A549 (cell line): Measurements from ENCODE around the gene SHISAL1. TPM values are rescaled to one million over a fixed set of nuclear protein-coding genes. Genes with fewer than 3 reads are reported as not detected.

Source experiments
- ATAC-seq, 2 experiments: fragments of 200-7000 bp in 1 of 2; fragments of >200 bp in 1 of 2; cut with Nextera tagmentation in 1 of 2; cut with Tn5 transposase in 1 of 2; 3 replicates each; pipeline versions ENCODE4 v1.8.0 to v1.9.1; 2018 to 2020; ENCODE audit warnings: mild to moderate bottlenecking in 1 of 2, moderate library complexity in 1 of 2
- CTCF ChIA-PET: fragments of 300-600 bp; sonication (Branson Sonifier 250); formaldehyde crosslinking; extraction: SDS; loops from one replicate; lab custom pipeline; 2021; ENCODE audit warnings: antibody characterized with exemption, inconsistent platforms; lab: Yijun Ruan, JAX
- POLR2A ChIA-PET: fragments of 350-600 bp; formaldehyde crosslinking; extraction: SDS; loops from one replicate; lab custom pipeline; 2021; ENCODE audit warnings: antibody characterized with exemption, inconsistent platforms; lab: Yijun Ruan, JAX
- DNase-seq, 2 experiments: peaks; one replicate each; pipeline versions ENCODE4 v3.0.0 to v3.0.0-alpha.2; 2011 to 2016; ENCODE audit warnings: low read depth in 1 of 2, low spot score in 1 of 2
- FAIRE-seq: peaks from 2 replicates; lab custom pipeline; 2011; peaks lifted over from hg19 to GRCh38; lab: Jason Lieb, UNC
- H3K27ac ChIP-seq, 2 experiments: fragments of >200 bp; sonication (Bioruptor Twin); formaldehyde crosslinking; 3 replicates each; pipeline ENCODE4 v1.5.1; 2016 to 2017
- H3K4me1 ChIP-seq: fragments of >200 bp; sonication (Bioruptor Twin); formaldehyde crosslinking; 3 replicates; pipeline ENCODE4 v1.6.1; 2016
- H3K4me2 ChIP-seq: fragments of >200 bp; sonication (Bioruptor Twin); formaldehyde crosslinking; 3 replicates; pipeline ENCODE4 v1.6.1; 2016
- H3K4me3 ChIP-seq: fragments of >200 bp; sonication (Bioruptor Twin); formaldehyde crosslinking; 3 replicates; pipeline ENCODE4 v1.5.1; 2016
- H3K9me3 ChIP-seq: fragments of >200 bp; sonication (Bioruptor Twin); formaldehyde crosslinking; 3 replicates; pipeline ENCODE4 v1.6.1; 2016
- BHLHE40 ChIP-seq: IDR thresholded peaks from 2 replicates; pipeline ENCODE4 v1.6.1; 2012; ENCODE audit warnings: low read depth, low read length, inconsistent platforms
- CBX2 ChIP-seq: fragments of 200-600 bp; sonication (generic); IDR thresholded peaks from 2 replicates; pipeline ENCODE4 v1.6.1; 2016; ENCODE audit warnings: low read depth, mild to moderate bottlenecking, borderline replicate concordance
- CBX8 ChIP-seq: fragments of 200-600 bp; sonication (generic); IDR thresholded peaks from 2 replicates; pipeline ENCODE4 v1.6.1; 2016
- CHD2 ChIP-seq: fragments of 150-350 bp; IDR thresholded peaks from 2 replicates; pipeline ENCODE4 v1.6.1; 2014; ENCODE audit warnings: low read length; ENCODE audit not compliant: partially characterized antibody
- EHMT2 ChIP-seq: fragments of 200-600 bp; sonication (generic); IDR thresholded peaks from 2 replicates; pipeline ENCODE4 v1.6.1; 2016; ENCODE audit warnings: antibody characterized with exemption, low read depth, mild to moderate bottlenecking, moderate library complexity
- FOSB ChIP-seq: fragments of 250-450 bp; sonication (Bioruptor Pico); IDR thresholded peaks from 2 replicates; pipeline ENCODE4 v1.5.0; 2020; ENCODE audit warnings: mild to moderate bottlenecking, moderate library complexity
- FOSL2 ChIP-seq, 2 experiments: fragments of 450-650 bp in 1 of 2; fragments of >200 bp in 1 of 2; sonication (Bioruptor Twin) in 1 of 2; formaldehyde crosslinking; IDR thresholded peaks; 2 replicates each; pipeline versions ENCODE4 v1.5.0 to v1.6.1; 2016 to 2020; ENCODE audit warnings: mild to moderate bottlenecking in 1 of 2, moderate library complexity in 1 of 2
- FOXS1 ChIP-seq: fragments of 250-450 bp; sonication (Bioruptor Pico); IDR thresholded peaks from 2 replicates; pipeline ENCODE4 v1.5.0; 2020; ENCODE audit warnings: mild to moderate bottlenecking, moderate library complexity
- GATA3 ChIP-seq: IDR thresholded peaks from 2 replicates; pipeline ENCODE4 v1.6.1; 2012; ENCODE audit warnings: borderline replicate concordance
- HES2 ChIP-seq: fragments of >200 bp; sonication (Bioruptor Twin); formaldehyde crosslinking; IDR thresholded peaks from 2 replicates; pipeline ENCODE4 v1.6.1; 2016
- HMGXB4 ChIP-seq: fragments of 250-450 bp; sonication (Bioruptor Pico); IDR thresholded peaks from 2 replicates; pipeline ENCODE4 v1.5.0; 2021; ENCODE audit warnings: mild to moderate bottlenecking, moderate library complexity, borderline replicate concordance
- HOXB13 ChIP-seq: fragments of 250-450 bp; sonication (Bioruptor Pico); IDR thresholded peaks from 2 replicates; pipeline ENCODE4 v1.5.0; 2020; ENCODE audit warnings: low read depth, mild to moderate bottlenecking, moderate library complexity
- HOXB5 ChIP-seq: fragments of 250-450 bp; sonication (Bioruptor Pico); IDR thresholded peaks from 2 replicates; pipeline ENCODE4 v1.5.0; 2020; ENCODE audit warnings: mild to moderate bottlenecking, moderate library complexity
- JUNB ChIP-seq: fragments of >200 bp; sonication (Bioruptor Twin); formaldehyde crosslinking; IDR thresholded peaks from 2 replicates; pipeline ENCODE4 v1.6.1; 2016
- KDM5A ChIP-seq: fragments of 200-600 bp; sonication (generic); IDR thresholded peaks from 2 replicates; pipeline ENCODE4 v1.6.1; 2016; ENCODE audit warnings: antibody characterized with exemption, mild to moderate bottlenecking
- MYC ChIP-seq: IDR thresholded peaks from 2 replicates; pipeline ENCODE4 v1.6.1; 2012; ENCODE audit warnings: mild to moderate bottlenecking, inconsistent platforms, low read length, improper control_type of control experiment, borderline replicate concordance
- NFE2L2 ChIP-seq: fragments of 150-350 bp; conservative IDR thresholded peaks from 2 replicates; pipeline ENCODE4 v1.6.1; 2014; ENCODE audit warnings: low read length
- NPAS2 ChIP-seq: fragments of 250-450 bp; sonication (Bioruptor Pico); IDR thresholded peaks from 2 replicates; pipeline ENCODE4 v1.8.0; 2022; ENCODE audit warnings: mild to moderate bottlenecking, moderate library complexity, borderline replicate concordance
- PHF8 ChIP-seq: fragments of 200-600 bp; sonication (generic); IDR thresholded peaks from 2 replicates; pipeline ENCODE4 v1.6.1; 2016; ENCODE audit warnings: low read depth, mild to moderate bottlenecking, antibody characterized with exemption, moderate library complexity, borderline replicate concordance
- POLR2AphosphoS2 ChIP-seq: conservative IDR thresholded peaks from 2 replicates; pipeline ENCODE4 v1.6.1; 2012; ENCODE audit warnings: low read length, improper control_type of control experiment, inconsistent platforms
- RCOR1 ChIP-seq: fragments of 150-350 bp; IDR thresholded peaks from 2 replicates; pipeline ENCODE4 v1.6.1; 2014; ENCODE audit warnings: antibody characterized with exemption, low read length, low read depth
- RNF2 ChIP-seq: fragments of 200-600 bp; sonication (generic); IDR thresholded peaks from 2 replicates; pipeline ENCODE4 v1.6.1; 2016; ENCODE audit warnings: low read depth, mild to moderate bottlenecking, antibody characterized with exemption, moderate library complexity, borderline replicate concordance
- SMC3 ChIP-seq: fragments of >200 bp; sonication (Bioruptor Twin); formaldehyde crosslinking; IDR thresholded peaks from 3 replicates; pipeline ENCODE4 v1.6.1; 2018; ENCODE audit warnings: inconsistent platforms
- ZC3H11A ChIP-seq: fragments of 450-650 bp; IDR thresholded peaks from 2 replicates; pipeline ENCODE4 v1.6.1; 2014; ENCODE audit warnings: antibody characterized with exemption, mild to moderate bottlenecking
- ZFP36 ChIP-seq: fragments of 450-650 bp; IDR thresholded peaks from 2 replicates; pipeline ENCODE4 v1.6.1; 2014; ENCODE audit warnings: borderline replicate concordance; ENCODE audit not compliant: partially characterized antibody
- ZNF302 ChIP-seq: fragments of 250-450 bp; sonication (Bioruptor Pico); IDR thresholded peaks from 2 replicates; pipeline ENCODE4 v1.9.0; 2021; ENCODE audit warnings: inconsistent platforms, mild to moderate bottlenecking, moderate library complexity
- WGBS: methylation state at CpG from one replicate; pipeline ENCODE4 v1.1.6; 2017; ENCODE audit errors: missing lambda C conversion rate; 5-methylcytosine and 5-hydroxymethylcytosine counted together
- polyA plus RNA-seq, 4 experiments: library from polyadenylated mRNA; depleted of rRNA in 3 of 4; stranded (reverse); fragments of >200 nt; fragmentation: RNase III in 1 of 4; extraction: RNeasy Plus Mini Kit Qiagen cat#74134 plus additional on column Dnase treatment in 1 of 4; gene quantifications; 2 replicates in 3 of 4; 3 replicates in 1 of 4; pipeline ENCODE4 v1.2.3, GENCODE V29; 2011 to 2017
- TF ChIP-seq, protein P1 (sequence below): IDR thresholded peaks from 2 replicates; pipeline ENCODE4 v1.6.1; 2012; ENCODE audit warnings: low read depth, borderline replicate concordance
- TF ChIP-seq, protein P2 (sequence below): fragments of 250-450 bp; sonication (Bioruptor Pico); IDR thresholded peaks from 2 replicates; pipeline ENCODE4 v1.5.0; 2020; ENCODE audit warnings: low read depth, mild to moderate bottlenecking, moderate library complexity
- TF ChIP-seq, protein P3 (sequence below): fragments of >200 bp; sonication (Bioruptor Twin); formaldehyde crosslinking; IDR thresholded peaks from 3 replicates; pipeline ENCODE4 v1.6.1; 2016

SHISAL1 gene
- polyA plus RNA-seq, 2 of the 4 experiments (the other 2 are of a cell fraction), result 0.61 to 1.9 TPM

- FAIRE-seq (no peak), ATAC-seq (no peak), DNase-seq (no peak)
- Histone ChIP-seq H3K4me2 (no peak overlapping the region), H3K4me3 (no peak overlapping the region), H3K27ac (no peak overlapping the region), H3K9me3 (no peaks in the 10 kb centered on the region), H3K4me1 (no peaks in the 10 kb centered on the region)
- POLR2A ChIA-PET, result no interaction called here
- CTCF ChIA-PET, result interaction anchor here (0.6 kb wide), 1 partner anchor 622 kb away, joined by 3 read pairs; no protein-coding TSS in a partner anchor
- 57% methylated on average over 12 of the region's 17 CpGs for WGBS
- TF ChIP-seq, protein P1, sequence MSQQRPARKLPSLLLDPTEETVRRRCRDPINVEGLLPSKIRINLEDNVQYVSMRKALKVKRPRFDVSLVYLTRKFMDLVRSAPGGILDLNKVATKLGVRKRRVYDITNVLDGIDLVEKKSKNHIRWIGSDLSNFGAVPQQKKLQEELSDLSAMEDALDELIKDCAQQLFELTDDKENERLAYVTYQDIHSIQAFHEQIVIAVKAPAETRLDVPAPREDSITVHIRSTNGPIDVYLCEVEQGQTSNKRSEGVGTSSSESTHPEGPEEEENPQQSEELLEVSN, result no peak
- TF ChIP-seq POLR2AphosphoS2 (no peak), ZFP36 (no peak), HOXB13 (CRISPR knock-in tag) (no peak), CBX2 (no peak), CBX8 (no peak), HOXB5 (no peak), NPAS2 (CRISPR knock-in tag) (no peak), CHD2 (no peak), MYC (no peak), EHMT2 (no peak), RNF2 (no peak), RCOR1 (no peak), JUNB (no peak), BHLHE40 (no peak), PHF8 (no peak), ZC3H11A (no peak), HMGXB4 (no peak)
- TF ChIP-seq, protein P2, sequence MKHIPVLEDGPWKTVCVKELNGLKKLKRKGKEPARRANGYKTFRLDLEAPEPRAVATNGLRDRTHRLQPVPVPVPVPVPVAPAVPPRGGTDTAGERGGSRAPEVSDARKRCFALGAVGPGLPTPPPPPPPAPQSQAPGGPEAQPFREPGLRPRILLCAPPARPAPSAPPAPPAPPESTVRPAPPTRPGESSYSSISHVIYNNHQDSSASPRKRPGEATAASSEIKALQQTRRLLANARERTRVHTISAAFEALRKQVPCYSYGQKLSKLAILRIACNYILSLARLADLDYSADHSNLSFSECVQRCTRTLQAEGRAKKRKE, result no peak
- TF ChIP-seq, protein P3, sequence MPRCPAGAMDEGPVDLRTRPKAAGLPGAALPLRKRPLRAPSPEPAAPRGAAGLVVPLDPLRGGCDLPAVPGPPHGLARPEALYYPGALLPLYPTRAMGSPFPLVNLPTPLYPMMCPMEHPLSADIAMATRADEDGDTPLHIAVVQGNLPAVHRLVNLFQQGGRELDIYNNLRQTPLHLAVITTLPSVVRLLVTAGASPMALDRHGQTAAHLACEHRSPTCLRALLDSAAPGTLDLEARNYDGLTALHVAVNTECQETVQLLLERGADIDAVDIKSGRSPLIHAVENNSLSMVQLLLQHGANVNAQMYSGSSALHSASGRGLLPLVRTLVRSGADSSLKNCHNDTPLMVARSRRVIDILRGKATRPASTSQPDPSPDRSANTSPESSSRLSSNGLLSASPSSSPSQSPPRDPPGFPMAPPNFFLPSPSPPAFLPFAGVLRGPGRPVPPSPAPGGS, result no peak
These were observed 34.3 kb downstream of the SHISAL1 start for GRCh38 chr22:44278243-44279068.

DNA sequence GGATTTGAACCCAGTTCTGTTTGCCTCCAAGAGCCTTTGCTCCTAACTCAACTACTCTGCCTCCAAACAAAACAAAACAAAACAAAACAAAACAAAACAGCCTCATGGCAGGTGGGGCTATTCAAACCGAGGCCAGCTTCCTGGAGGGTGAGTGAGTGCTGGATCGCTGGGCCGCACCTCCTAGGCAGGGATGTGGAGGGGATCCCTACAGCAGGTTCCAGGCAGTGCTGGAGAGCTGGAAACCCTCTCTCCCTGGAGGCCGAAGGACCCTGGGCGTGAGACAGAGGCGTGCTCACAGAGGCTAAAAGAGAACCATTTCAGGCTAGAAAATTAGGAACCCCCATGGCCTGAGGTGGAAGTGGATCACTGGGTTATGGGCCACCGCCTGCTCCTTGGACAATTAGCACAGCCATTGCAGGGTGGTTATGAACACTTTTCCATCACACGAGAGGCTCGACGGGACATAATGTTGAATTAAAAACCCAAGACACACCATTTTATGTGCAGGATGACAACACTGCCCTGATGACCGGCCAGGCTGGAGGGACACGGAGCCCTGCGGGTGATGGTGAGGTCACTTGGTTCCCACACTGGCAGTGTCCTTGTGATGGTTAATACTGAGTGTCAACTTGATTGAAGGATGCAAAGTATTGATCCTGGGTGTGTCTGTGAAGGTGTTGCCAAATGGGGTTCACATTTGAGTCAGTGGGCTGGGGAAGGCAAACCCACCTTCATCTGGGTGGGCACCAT, 35.2 kb downstream of the SHISAL1 start:
- H3K4me1 ChIP-seq, result no peaks in the 10 kb centered on the region
- ATAC-seq (no peak), FAIRE-seq (no peak), DNase-seq (no peak)
- H3K4me2 ChIP-seq, result no peak overlapping the region
- POLR2A ChIA-PET, result no interaction called here
- H3K27ac ChIP-seq, result no peak overlapping the region
- no peak overlapping the region for H3K4me3 ChIP-seq
- H3K9me3 ChIP-seq, result no peaks in the 10 kb centered on the region
- CTCF ChIA-PET, result interaction anchor here (0.6 to 1.1 kb wide), 2 partner anchors 349 to 623 kb away, joined by 3 read pairs; no protein-coding TSS in a partner anchor
- WGBS, result 86% methylated on average over 13 of the region's 13 CpGs
- no peak for TF ChIP-seq ZFP36
- no peak for TF ChIP-seq POLR2AphosphoS2
- TF ChIP-seq FOSL2 (IDR thresholded peaks at IDR 0.05), result no peak
- no peak for TF ChIP-seq FOSL2 (CRISPR knock-in tag; IDR thresholded peaks at IDR 0.05)
- no peak for TF ChIP-seq SMC3
- no peak for TF ChIP-seq HES2
- no peak for TF ChIP-seq NFE2L2
- no peak for TF ChIP-seq GATA3
- TF ChIP-seq FOSB (CRISPR knock-in tag), result no peak
- no peak for TF ChIP-seq KDM5A
- no peak for TF ChIP-seq FOXS1 (CRISPR knock-in tag)
- TF ChIP-seq, protein P2, result no peak
- no peak for TF ChIP-seq ZNF302 (CRISPR knock-in tag)
